Activated CD8-positive, alpha-beta memory T cell treated with anti-CD3 and anti-CD28 coated beads, Interleukin-2, amount 50 U/mL, for 1 hour (primary cell): ENCODE measurements around the gene FAM170B.

ENCODE experiments used
- DNase-seq: peaks from one replicate; pipeline ENCODE4 v3.0.0-alpha.2; 2020; ENCODE audit errors: extremely low read depth

The FAM170B gene

GRCh38 chr10:49169776-49170175, 36.0 kb upstream of the FAM170B start:
- no peak for DNase-seq

- no peak for DNase-seq
Observed at GRCh38 chr10:49168831-49169500, 35.1 kb upstream of the FAM170B start.

GRCh38 chr10:49168171-49168540, 34.3 kb upstream of the FAM170B start:
- DNase-seq: no peak

GRCh38 chr10:49167425-49168170, 33.8 kb upstream of the FAM170B start:
- DNase-seq: no peak

- no peak for DNase-seq
Observed at GRCh38 chr10:49166484-49167400, 32.9 kb upstream of the FAM170B start.

GRCh38 chr10:49165821-49166483, 32.1 kb upstream of the FAM170B start:
- DNase-seq: no peak

- no peak for DNase-seq
Observed at GRCh38 chr10:49165259-49165658, 31.4 kb upstream of the FAM170B start.

GRCh38 chr10:49164559-49165188, 30.9 kb upstream of the FAM170B start:
- DNase-seq: no peak

- no peak for DNase-seq
Observed at GRCh38 chr10:49163741-49164140, 29.9 kb upstream of the FAM170B start.

- DNase-seq: no peak
Observed at GRCh38 chr10:49162761-49163310, 29.0 kb upstream of the FAM170B start.

- DNase-seq: no peak
Observed at GRCh38 chr10:49162063-49162462, 28.2 kb upstream of the FAM170B start.

GRCh38 chr10:49161411-49161997, 27.7 kb upstream of the FAM170B start:
- no peak for DNase-seq

GRCh38 chr10:49160814-49161213, 27.0 kb upstream of the FAM170B start:
- no peak for DNase-seq

- no peak for DNase-seq
Observed at GRCh38 chr10:49160110-49160509, 26.3 kb upstream of the FAM170B start.

GRCh38 chr10:49158915-49159314, 25.1 kb upstream of the FAM170B start:
- no peak for DNase-seq

- DNase-seq: no peak
Observed at GRCh38 chr10:49158404-49158803, 24.6 kb upstream of the FAM170B start.

- DNase-seq: no peak
Observed at GRCh38 chr10:49157229-49157628, 23.4 kb upstream of the FAM170B start.

- no peak for DNase-seq
Observed at GRCh38 chr10:49154641-49155040, 20.8 kb upstream of the FAM170B start.

GRCh38 chr10:49153971-49154370, 20.1 kb upstream of the FAM170B start:
- no peak for DNase-seq

- DNase-seq: no peak
Observed at GRCh38 chr10:49153115-49153514, 19.3 kb upstream of the FAM170B start.

GRCh38 chr10:49152663-49153062, 18.8 kb upstream of the FAM170B start:
- no peak for DNase-seq
